MM.1S (cell line): Measurements from ENCODE around the gene PADI6.

ENCODE experiments used
- DNase-seq: peaks from one replicate; pipeline ENCODE4 v3.0.0-alpha.2; 2015
- H2AFZ ChIP-seq: fragments of 300-600 bp; sonication (generic); 2 replicates; pipeline ENCODE4 v1.6.0; 2016; ENCODE audit warnings: antibody characterized with exemption, low read length
- H3F3A ChIP-seq: fragments of 300-600 bp; sonication (generic); 2 replicates; pipeline ENCODE4 v1.6.1; 2016; ENCODE audit warnings: mild to moderate bottlenecking, antibody characterized with exemption, low read length, moderate library complexity, mixed read lengths; ENCODE audit not compliant: insufficient read depth
- H3K27ac ChIP-seq: fragments of 300-600 bp; sonication (generic); 2 replicates; pipeline ENCODE4 v1.5.1; 2016; ENCODE audit warnings: mild to moderate bottlenecking, low read length
- H3K27me3 ChIP-seq: fragments of 300-600 bp; sonication (generic); replicated peaks from 2 replicates; pipeline ENCODE4 v1.6.0; 2016; ENCODE audit warnings: low read length; ENCODE audit not compliant: insufficient read depth
- H3K36me3 ChIP-seq: fragments of 300-600 bp; sonication (generic); replicated peaks from 2 replicates; pipeline ENCODE4 v1.6.1; 2016; ENCODE audit warnings: mild to moderate bottlenecking, low read length, mixed read lengths; ENCODE audit not compliant: insufficient read depth
- H3K4me1 ChIP-seq: fragments of 300-600 bp; sonication (generic); 2 replicates; pipeline ENCODE4 v1.6.1; 2016; ENCODE audit warnings: low read length, mixed read lengths
- H3K4me2 ChIP-seq: fragments of 300-600 bp; sonication (generic); 2 replicates; pipeline ENCODE4 v1.6.0; 2016; ENCODE audit warnings: low read depth, low read length
- H3K4me3 ChIP-seq: fragments of 300-600 bp; sonication (generic); 2 replicates; pipeline ENCODE4 v1.5.1; 2016; ENCODE audit warnings: low read length, mixed read lengths
- H3K79me2 ChIP-seq: fragments of 300-600 bp; sonication (generic); 2 replicates; pipeline ENCODE4 v1.6.1; 2016; ENCODE audit warnings: mixed run types, low read length, mixed read lengths
- H3K9ac ChIP-seq: fragments of 300-600 bp; sonication (generic); 2 replicates; pipeline ENCODE4 v1.6.1; 2016; ENCODE audit warnings: low read length, mixed read lengths
- H3K9me2 ChIP-seq: fragments of 300-600 bp; sonication (generic); replicated peaks from 2 replicates; pipeline ENCODE4 v1.6.1; 2016; ENCODE audit warnings: mild to moderate bottlenecking, low read length, mixed read lengths; ENCODE audit not compliant: insufficient read depth
- H3K9me3 ChIP-seq: fragments of 300-600 bp; sonication (generic); replicated peaks from 2 replicates; pipeline ENCODE4 v1.6.1; 2016; ENCODE audit warnings: mild to moderate bottlenecking, low read length, mixed read lengths; ENCODE audit not compliant: insufficient read depth
- H4K20me1 ChIP-seq: fragments of 300-600 bp; sonication (generic); 2 replicates; pipeline ENCODE4 v1.6.1; 2016; ENCODE audit warnings: mild to moderate bottlenecking, low read length, moderate library complexity, mixed read lengths; ENCODE audit not compliant: insufficient read depth
- CTCF ChIP-seq: fragments of 300-600 bp; sonication (generic); IDR thresholded peaks from 2 replicates; pipeline ENCODE4 v1.5.1; 2016; ENCODE audit warnings: antibody characterized with exemption, low read length, mixed read lengths
- EZH2 ChIP-seq: fragments of 300-600 bp; sonication (generic); optimal IDR thresholded peaks from 2 replicates; pipeline ENCODE3; 2017; ENCODE audit warnings: low read depth, mild to moderate bottlenecking, antibody characterized with exemption, low read length, mixed read lengths
- EZH2phosphoT487 ChIP-seq: fragments of 300-600 bp; sonication (generic); IDR thresholded peaks from 2 replicates; pipeline ENCODE4 v1.6.1; 2018; ENCODE audit warnings: antibody characterized with exemption, low read length

PADI6 gene

GRCh38 chr1:17423781-17424245, 51.8 kb downstream of the PADI6 start:
- Histone ChIP-seq H3K27ac (no peak overlapping the region), H3K36me3 (peaks cover 28% of the 10 kb centered on the region), H3F3A (peaks cover 10% of the 10 kb centered on the region; the same call in 1 of the 2 replicates), H3K9ac (no peak overlapping the region), H4K20me1 (peaks cover 43% of the 10 kb centered on the region), H3K9me3 (no peaks in the 10 kb centered on the region), H3K4me3 (no peak overlapping the region), H2AFZ (no peak overlapping the region), H3K79me2 (peaks cover 86% of the 10 kb centered on the region), H3K4me1 (no peaks in the 10 kb centered on the region), H3K4me2 (no peak overlapping the region), H3K9me2 (no peaks in the 10 kb centered on the region), H3K27me3 (no peaks in the 10 kb centered on the region)
- TF ChIP-seq EZH2phosphoT487: no peak
- no peak for TF ChIP-seq CTCF
- no peak for TF ChIP-seq EZH2
- no peak for DNase-seq

- Histone ChIP-seq H3K4me3 (no peak overlapping the region), H3K9me2 (no peaks in the 10 kb centered on the region), H4K20me1 (peaks cover 52% of the 10 kb centered on the region), H3K9ac (no peak overlapping the region), H3K9me3 (no peaks in the 10 kb centered on the region), H3F3A (peaks cover 10% of the 10 kb centered on the region; the same call in 1 of the 2 replicates), H3K4me1 (no peaks in the 10 kb centered on the region), H3K79me2 (peaks cover 91% of the 10 kb centered on the region), H2AFZ (no peak overlapping the region), H3K27me3 (no peaks in the 10 kb centered on the region), H3K4me2 (no peak overlapping the region), H3K27ac (no peak overlapping the region), H3K36me3 (peaks cover 29% of the 10 kb centered on the region)
- DNase-seq: no peak
- TF ChIP-seq EZH2 (no peak), EZH2phosphoT487 (no peak), CTCF (no peak)
These were observed 54.0 kb downstream of the PADI6 start for GRCh38 chr1:17425806-17426600.

- H3K9me3 ChIP-seq: no peaks in the 10 kb centered on the region
- H3K36me3 ChIP-seq: peaks cover 34% of the 10 kb centered on the region
- H4K20me1 ChIP-seq: peaks cover 54% of the 10 kb centered on the region
- no peak overlapping the region for H3K4me3 ChIP-seq
- H3K9me2 ChIP-seq: no peaks in the 10 kb centered on the region
- no peak overlapping the region for H3K27ac ChIP-seq
- H3K27me3 ChIP-seq: no peaks in the 10 kb centered on the region
- no peak overlapping the region for H3K4me2 ChIP-seq
- DNase-seq: no peak
- 0 out of 2 replicates have a peak, but pooled peaks cover under 1% of the 10 kb centered on the region for H3F3A ChIP-seq
- H3K4me1 ChIP-seq: no peaks in the 10 kb centered on the region
- no peak overlapping the region for H2AFZ ChIP-seq
- no peak overlapping the region for H3K9ac ChIP-seq
- TF ChIP-seq CTCF: no peak
- peaks cover 97% of the 10 kb centered on the region for H3K79me2 ChIP-seq
These were observed 56.0 kb downstream of the PADI6 start for GRCh38 chr1:17427696-17428660.
